OCI-LY3 (cell line): Measurements from ENCODE around the gene CAPN8.

ENCODE experiments used
- H2AFZ ChIP-seq: fragments of 200-600, 300-600 bp; shearing (Covaris generic); 2 replicates; pipeline ENCODE4 v1.6.0; 2014; ENCODE audit warnings: antibody characterized with exemption, low read depth, low read length
- H3K27ac ChIP-seq: fragments of 200-600, 300-600 bp; sonication (generic); 2 replicates; pipeline ENCODE4 v1.5.1; 2014; ENCODE audit warnings: mild to moderate bottlenecking, low read length, moderate library complexity, mixed read lengths
- H3K27me3 ChIP-seq: fragments of 200-600, 300-600 bp; sonication (generic); 2 replicates; pipeline ENCODE4 v1.6.1; 2014; ENCODE audit warnings: low read depth, low read length, mixed read lengths
- H3K36me3 ChIP-seq: fragments of 200-600, 300-600 bp; sonication (generic); replicated peaks from 2 replicates; pipeline ENCODE3; 2014; ENCODE audit warnings: low read depth, low read length, mixed read lengths
- H3K4me1 ChIP-seq: fragments of 300-600, 200-600 bp; sonication (generic); 2 replicates; pipeline ENCODE4 v1.6.1; 2014; ENCODE audit warnings: low read length, mixed read lengths
- H3K4me2 ChIP-seq: fragments of 200-600, 300-600 bp; sonication (generic); 2 replicates; pipeline ENCODE4 v1.6.1; 2014; ENCODE audit warnings: low read length, mixed read lengths
- H3K4me3 ChIP-seq: fragments of 300-600, 200-600 bp; sonication (generic); 2 replicates; pipeline ENCODE4 v1.5.1; 2014; ENCODE audit warnings: antibody characterized with exemption, mild to moderate bottlenecking, low read length, moderate library complexity
- H3K79me2 ChIP-seq: fragments of 300-600, 200-600 bp; shearing (Covaris generic); 2 replicates; pipeline ENCODE4 v1.6.1; 2014; ENCODE audit warnings: mild to moderate bottlenecking, low read length, mixed read lengths
- H3K9ac ChIP-seq: fragments of 300-600, 200-600 bp; shearing (Covaris generic); 2 replicates; pipeline ENCODE4 v1.6.0; 2014; ENCODE audit warnings: mild to moderate bottlenecking, low read length, moderate library complexity
- H3K9me3 ChIP-seq: fragments of 200-600, 300-600 bp; shearing (Covaris generic); 2 replicates; pipeline ENCODE4 v1.6.1; 2014; ENCODE audit warnings: low read length, mixed read lengths; ENCODE audit not compliant: insufficient read depth
- H4K20me1 ChIP-seq: fragments of 200-600, 300-600 bp; sonication (generic); 2 replicates; pipeline ENCODE4 v1.6.1; 2016; ENCODE audit warnings: low read length, mixed read lengths; ENCODE audit not compliant: insufficient read depth
- CTCF ChIP-seq: fragments of 200-600, 300-600 bp; sonication (generic); IDR thresholded peaks from 2 replicates; pipeline ENCODE4 v1.5.1; 2014; ENCODE audit warnings: antibody characterized with exemption, low read length, low read depth
- EZH2phosphoT487 ChIP-seq: fragments of 200-600 bp; shearing (Covaris generic); IDR thresholded peaks from 2 replicates; pipeline ENCODE4 v1.6.1; 2018; ENCODE audit warnings: antibody characterized with exemption, mixed run types, low read depth

The CAPN8 gene

GRCh38 chr1:223639331-223639749 is 26.2 kb downstream of the CAPN8 start:
- H2AFZ ChIP-seq = no peak overlapping the region
- no peaks in the 10 kb centered on the region for H3K79me2 ChIP-seq
- no peak overlapping the region for H3K4me2 ChIP-seq
- no peak overlapping the region for H3K4me3 ChIP-seq
- peaks cover 11% of the 10 kb centered on the region; the same call in 1 of the 2 replicates for H3K9me3 ChIP-seq
- no peaks in the 10 kb centered on the region for H3K36me3 ChIP-seq
- TF ChIP-seq EZH2phosphoT487 = no peak
- no peak for TF ChIP-seq CTCF
- H3K27me3 ChIP-seq = peaks cover 85% of the 10 kb centered on the region
- no peaks in the 10 kb centered on the region for H3K4me1 ChIP-seq
- H3K27ac ChIP-seq = no peak overlapping the region
- H3K9ac ChIP-seq = no peak overlapping the region
- H4K20me1 ChIP-seq = no peaks in the 10 kb centered on the region

GRCh38 chr1:223635236-223635635 is 30.3 kb downstream of the CAPN8 start:
- Histone ChIP-seq H4K20me1 (no peaks in the 10 kb centered on the region), H3K9me3 (peaks cover 10% of the 10 kb centered on the region; the same call in 1 of the 2 replicates), H3K36me3 (no peaks in the 10 kb centered on the region), H3K4me3 (no peak overlapping the region), H3K4me1 (no peaks in the 10 kb centered on the region), H3K27ac (no peak overlapping the region), H2AFZ (no peak overlapping the region), H3K4me2 (no peak overlapping the region), H3K79me2 (no peaks in the 10 kb centered on the region), H3K9ac (no peak overlapping the region), H3K27me3 (peaks cover 83% of the 10 kb centered on the region)
- TF ChIP-seq CTCF = no peak
- no peak for TF ChIP-seq EZH2phosphoT487

DNA sequence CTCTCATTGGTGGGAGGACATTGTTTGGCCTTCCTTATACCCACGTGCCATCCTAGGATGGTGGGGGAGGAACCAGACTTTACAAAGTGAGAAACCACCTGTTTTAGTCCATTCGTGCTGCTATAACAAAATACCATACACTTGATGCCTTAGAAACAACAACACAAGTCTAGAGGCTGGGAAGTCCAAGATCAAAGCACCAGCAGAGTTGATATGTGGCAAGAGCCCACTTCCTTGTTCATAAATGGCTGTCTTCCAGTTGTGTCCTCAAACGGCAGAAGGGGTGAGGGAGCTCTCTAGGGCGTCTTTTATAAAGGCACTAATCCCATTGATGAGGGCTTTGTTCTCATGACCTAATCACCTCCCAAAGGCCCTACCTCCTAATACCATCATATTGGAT is 31.1 kb downstream of the CAPN8 start:
- peaks cover 2% of the 10 kb centered on the region; the same call in 1 of the 2 replicates for H3K9me3 ChIP-seq
- no peak overlapping the region for H3K4me3 ChIP-seq
- H4K20me1 ChIP-seq = no peaks in the 10 kb centered on the region
- no peak for TF ChIP-seq EZH2phosphoT487
- TF ChIP-seq CTCF = no peak
- H3K4me1 ChIP-seq = no peaks in the 10 kb centered on the region
- no peaks in the 10 kb centered on the region for H3K79me2 ChIP-seq
- H2AFZ ChIP-seq = no peak overlapping the region
- H3K9ac ChIP-seq = no peak overlapping the region
- no peaks in the 10 kb centered on the region for H3K36me3 ChIP-seq
- H3K4me2 ChIP-seq = no peak overlapping the region
- H3K27ac ChIP-seq = no peak overlapping the region
- peaks cover 83% of the 10 kb centered on the region for H3K27me3 ChIP-seq

DNA sequence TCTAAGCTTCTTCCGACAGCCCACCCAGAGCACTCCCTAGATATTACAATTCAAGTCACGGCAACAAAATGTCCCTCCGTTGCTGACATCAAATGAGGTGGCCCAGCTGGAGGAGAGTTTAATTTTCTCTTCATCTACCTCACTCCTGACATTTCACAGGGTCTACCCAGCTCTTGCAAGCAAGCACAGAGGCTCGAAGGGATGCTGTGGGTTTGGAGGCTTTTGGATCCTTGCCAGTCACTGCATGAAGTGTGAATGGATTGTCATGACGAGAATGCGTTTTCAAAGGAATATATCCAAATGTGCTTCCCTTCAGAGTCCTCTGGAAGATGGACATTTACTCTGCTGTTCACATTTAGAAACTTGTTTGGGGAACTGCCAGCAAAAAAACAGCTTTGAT is 33.5 kb downstream of the CAPN8 start:
- no peaks in the 10 kb centered on the region for H4K20me1 ChIP-seq
- H3K4me2 ChIP-seq = no peak overlapping the region
- no peak overlapping the region for H3K27ac ChIP-seq
- H3K79me2 ChIP-seq = no peaks in the 10 kb centered on the region
- no peaks in the 10 kb centered on the region for H3K36me3 ChIP-seq
- no peak overlapping the region for H3K9ac ChIP-seq
- no peaks in the 10 kb centered on the region for H3K9me3 ChIP-seq
- peaks cover 3% of the 10 kb centered on the region; the same call in 1 of the 2 replicates for H3K4me1 ChIP-seq
- peaks cover 66% of the 10 kb centered on the region for H3K27me3 ChIP-seq
- no peak for TF ChIP-seq EZH2phosphoT487
- TF ChIP-seq CTCF = no peak
- H3K4me3 ChIP-seq = no peak overlapping the region
- no peak overlapping the region for H2AFZ ChIP-seq
